GM19099 (cell line): ENCODE results near the gene FSTL4.

Source experiments
- POLR2A ChIP-seq: IDR thresholded peaks from 3 replicates; pipeline ENCODE4 v1.6.1; 2011; ENCODE audit warnings: low read depth; ENCODE audit not compliant: insufficient read length; ENCODE audit errors: extremely low read depth

FSTL4 gene

GRCh38 chr5:133155326-133155969 lies 456.9 kb downstream of the FSTL4 start:
- no peak for TF ChIP-seq POLR2A

GRCh38 chr5:133154274-133155075 lies 457.9 kb downstream of the FSTL4 start:
- no peak for TF ChIP-seq POLR2A

DNA sequence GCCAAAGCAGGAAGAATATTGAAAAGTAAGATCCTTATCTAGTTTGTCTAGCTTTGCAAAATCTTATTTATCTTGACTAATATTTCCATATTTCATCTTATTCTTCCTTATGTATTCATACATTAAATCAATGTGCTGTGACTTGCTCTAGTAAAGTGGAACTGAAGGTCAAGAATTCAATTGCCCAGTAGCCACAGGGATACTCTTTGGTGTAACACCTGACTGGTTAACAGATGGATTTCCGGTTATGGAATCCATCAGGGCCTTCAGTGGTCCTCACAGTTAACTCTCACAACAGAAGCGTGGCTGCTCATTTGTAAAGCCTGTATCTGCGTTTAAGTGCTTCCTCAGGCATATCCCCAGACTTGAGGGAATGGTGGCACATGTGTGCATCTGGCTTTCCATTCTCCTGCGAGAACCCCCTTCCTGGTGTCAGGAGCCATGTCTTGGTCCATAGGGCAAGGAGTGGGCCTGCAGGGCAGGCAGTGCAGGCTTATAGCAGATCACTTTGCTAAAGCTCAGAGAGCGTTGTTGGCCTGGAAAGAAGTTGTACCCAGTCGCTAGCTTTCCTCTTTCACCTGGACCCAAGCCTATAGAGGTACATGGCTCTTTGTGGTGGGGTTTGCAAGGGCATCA lies 461.3 kb downstream of the FSTL4 start:
- no peak for TF ChIP-seq POLR2A

DNA sequence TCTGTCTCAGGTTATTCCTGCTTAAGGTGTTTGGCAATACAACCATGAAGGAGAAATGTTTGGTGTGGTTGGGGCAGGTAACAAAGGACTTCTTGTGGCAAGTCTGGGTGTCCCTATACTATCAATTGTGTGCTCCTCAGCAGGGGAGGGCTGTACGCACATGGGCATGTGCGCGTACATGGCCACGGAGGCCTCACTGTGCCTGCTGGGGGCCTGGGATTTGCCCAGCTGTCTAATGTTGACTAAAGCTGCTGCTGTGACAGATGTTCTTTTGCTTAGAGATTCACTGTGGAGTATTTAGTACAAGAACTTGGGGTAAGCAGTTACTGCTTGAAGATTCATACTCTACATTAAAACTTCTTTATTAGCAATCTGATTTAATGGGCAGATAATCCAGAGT lies 463.0 kb downstream of the FSTL4 start:
- no peak for TF ChIP-seq POLR2A

- no peak for TF ChIP-seq POLR2A
These were observed 464.4 kb downstream of the FSTL4 start for GRCh38 chr5:133147815-133148567.

DNA sequence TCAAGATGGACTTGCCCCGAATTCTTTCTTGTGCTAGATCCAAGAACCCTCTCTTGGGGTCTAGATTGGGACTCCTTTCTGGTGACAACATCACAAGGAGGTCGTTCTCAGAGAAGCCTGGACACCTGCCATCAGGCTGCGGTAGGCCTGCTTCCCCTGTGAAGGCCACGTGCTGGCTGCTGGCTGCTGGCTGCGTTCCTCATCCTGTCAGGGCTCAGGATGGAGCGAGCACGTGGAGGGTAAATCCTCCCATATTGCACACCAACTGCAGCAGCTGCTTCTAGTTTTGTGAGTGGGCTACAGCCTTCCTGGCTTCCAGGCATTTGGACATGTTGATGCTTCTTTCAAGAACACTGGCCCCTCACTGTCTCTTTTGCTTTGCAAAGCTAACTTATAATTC lies 464.9 kb downstream of the FSTL4 start:
- TF ChIP-seq POLR2A: no peak
